Tibial nerve (tissue), 4 donors: ENCODE data around the gene UPK1B. TPM values are rescaled to one million over a fixed set of nuclear protein-coding genes. Genes with fewer than 3 reads are reported as not detected.

ENCODE experiments used
- DNase-seq, 2 donors: peaks; one replicate each; pipeline ENCODE4 v3.0.0-alpha.2; 2019; ENCODE audit warnings: low spot score in 2 of 2
- H3K27ac ChIP-seq, 4 donors: fragments of 200-600 bp; sonication (generic) in 3 of 4; one replicate each; pipeline ENCODE4 v1.5.1; 2017 to 2019; ENCODE audit warnings: mild to moderate bottlenecking in 1 of 4
- H3K27me3 ChIP-seq, 2 donors: fragments of 200-600 bp; sonication (generic) in 1 of 2; one replicate each; pipeline versions ENCODE4 v1.5.1 to v1.6.0; 2017 to 2019
- H3K36me3 ChIP-seq, 3 donors: fragments of 200-600 bp; sonication (generic); one replicate each; pipeline ENCODE4 v1.5.1; 2018 to 2019
- H3K4me1 ChIP-seq, 4 donors: fragments of 200-600 bp; sonication (generic) in 3 of 4; one replicate each; pipeline ENCODE4 v1.5.1; 2017 to 2019
- H3K4me3 ChIP-seq, 4 donors: fragments of 200-600 bp; sonication (generic) in 3 of 4; one replicate each; pipeline ENCODE4 v1.5.1; 2017 to 2019; ENCODE audit warnings: mild to moderate bottlenecking in 1 of 4, moderate library complexity in 1 of 4
- H3K9me3 ChIP-seq, 4 donors: fragments of 200-600 bp; sonication (generic) in 3 of 4; one replicate each; pipeline ENCODE4 v1.5.1; 2017 to 2019
- EP300 ChIP-seq, 2 donors: sonication (generic); formaldehyde crosslinking; IDR thresholded peaks; one replicate each; pipeline ENCODE4 v1.6.1; 2017; ENCODE audit warnings: antibody characterized with exemption in 2 of 2, mild to moderate bottlenecking in 1 of 2
- POLR2A ChIP-seq, 2 donors: fragments of 450-650 bp; IDR thresholded peaks; one replicate each; pipeline ENCODE4 v1.6.1; 2017; ENCODE audit warnings: antibody characterized with exemption in 2 of 2, mild to moderate bottlenecking in 2 of 2, moderate library complexity in 2 of 2
- WGBS, 2 donors: methylation state at CpG; one replicate each; pipeline ENCODE4 v1.1.5; 2018; 5-methylcytosine and 5-hydroxymethylcytosine counted together
- total RNA-seq, 4 donors: library from RNA; depleted of rRNA; stranded (reverse); fragments of >200 nt; gene quantifications; one replicate each; pipeline ENCODE4 v1.1.0, GENCODE V29; 2016
- TF ChIP-seq, protein P1 (sequence below), 5 experiments: fragments of 200-600 bp in 3 of 5; fragments of 450-650 bp in 2 of 5; sonication (generic) in 3 of 5; IDR thresholded peaks; one replicate each; pipeline ENCODE4 v1.5.1; 2016 to 2019; ENCODE audit warnings: antibody characterized with exemption in 5 of 5, mild to moderate bottlenecking in 3 of 5, moderate library complexity in 2 of 5

Gene UPK1B
- total RNA-seq, 4 donors from 2014 or later: not detected

DNA sequence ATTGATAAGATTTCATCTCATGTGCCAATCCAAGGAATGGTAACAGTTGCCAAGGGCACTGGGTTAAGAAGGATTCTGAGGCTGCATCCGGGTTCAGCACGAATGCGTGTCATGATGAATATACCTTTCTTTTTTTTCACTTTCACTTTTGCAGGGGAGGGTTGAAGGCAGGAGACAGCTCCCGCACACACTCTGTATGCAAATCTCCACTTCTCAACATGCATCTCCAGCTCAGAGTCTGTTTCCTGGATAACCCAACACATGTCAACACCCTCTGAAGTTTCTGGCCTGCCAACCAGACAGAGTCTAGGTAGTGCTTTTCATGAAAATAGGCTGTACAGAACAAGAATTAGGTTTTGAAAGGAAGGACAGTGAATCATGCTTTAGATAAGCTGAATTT is 45.7 kb downstream of the UPK1B start:
- no peak for DNase-seq
- Histone ChIP-seq H3K9me3 (no peaks in the 10 kb centered on the region), H3K27ac (no peak overlapping the region), H3K36me3 (peaks cover 0 to 96% (median 11%) of the 10 kb centered on the region in 3 donors), H3K27me3 (no peaks in the 10 kb centered on the region), H3K4me1 (peaks cover 0 to 3% (median 0%) of the 10 kb centered on the region in 4 donors), H3K4me3 (no peak overlapping the region)
- TF ChIP-seq EP300 (IDR thresholded peaks at IDR 0.05): no peak
- TF ChIP-seq POLR2A (IDR thresholded peaks at IDR 0.05): no peak
- TF ChIP-seq, protein P1, sequence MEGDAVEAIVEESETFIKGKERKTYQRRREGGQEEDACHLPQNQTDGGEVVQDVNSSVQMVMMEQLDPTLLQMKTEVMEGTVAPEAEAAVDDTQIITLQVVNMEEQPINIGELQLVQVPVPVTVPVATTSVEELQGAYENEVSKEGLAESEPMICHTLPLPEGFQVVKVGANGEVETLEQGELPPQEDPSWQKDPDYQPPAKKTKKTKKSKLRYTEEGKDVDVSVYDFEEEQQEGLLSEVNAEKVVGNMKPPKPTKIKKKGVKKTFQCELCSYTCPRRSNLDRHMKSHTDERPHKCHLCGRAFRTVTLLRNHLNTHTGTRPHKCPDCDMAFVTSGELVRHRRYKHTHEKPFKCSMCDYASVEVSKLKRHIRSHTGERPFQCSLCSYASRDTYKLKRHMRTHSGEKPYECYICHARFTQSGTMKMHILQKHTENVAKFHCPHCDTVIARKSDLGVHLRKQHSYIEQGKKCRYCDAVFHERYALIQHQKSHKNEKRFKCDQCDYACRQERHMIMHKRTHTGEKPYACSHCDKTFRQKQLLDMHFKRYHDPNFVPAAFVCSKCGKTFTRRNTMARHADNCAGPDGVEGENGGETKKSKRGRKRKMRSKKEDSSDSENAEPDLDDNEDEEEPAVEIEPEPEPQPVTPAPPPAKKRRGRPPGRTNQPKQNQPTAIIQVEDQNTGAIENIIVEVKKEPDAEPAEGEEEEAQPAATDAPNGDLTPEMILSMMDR (IDR thresholded peaks at IDR 0.05): no peak
- whole genome bisulfite sequencing, 2 donors: 91 to 93% methylated on average over 4 of the region's 4 CpGs

DNA sequence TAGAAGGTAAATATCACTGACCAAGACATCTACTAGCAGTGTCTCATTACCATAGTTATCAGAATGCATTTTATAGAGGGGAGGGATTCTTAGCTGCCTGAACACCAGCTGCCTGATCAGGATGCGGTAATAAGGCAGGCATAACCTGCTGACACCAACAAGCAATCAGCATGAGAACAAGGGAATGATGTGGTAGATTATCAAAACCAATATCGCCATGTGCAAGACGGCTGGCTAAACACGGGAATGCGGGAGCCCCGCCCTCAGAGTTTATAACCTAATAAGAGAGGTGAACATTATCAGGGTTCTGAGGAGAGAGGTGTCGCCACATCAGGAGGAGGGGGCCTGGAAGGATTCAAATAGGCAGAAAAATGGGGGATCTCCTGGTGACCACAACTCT is 46.8 kb downstream of the UPK1B start:
- H3K4me1 ChIP-seq: no peaks in the 10 kb centered on the region
- peaks cover 0 to 90% (median 11%) of the 10 kb centered on the region in 3 donors for H3K36me3 ChIP-seq
- TF ChIP-seq, protein P1 (IDR thresholded peaks at IDR 0.05): no peak
- no peak for TF ChIP-seq POLR2A (IDR thresholded peaks at IDR 0.05)
- WGBS, 2 donors: 82 to 92% methylated on average over 7 of the region's 7 CpGs
- H3K27ac ChIP-seq: no peak overlapping the region
- no peaks in the 10 kb centered on the region for H3K9me3 ChIP-seq
- H3K4me3 ChIP-seq: no peak overlapping the region
- no peaks in the 10 kb centered on the region for H3K27me3 ChIP-seq
- DNase-seq: no peak

GRCh38 chr3:119220970-119221667 is 47.7 kb downstream of the UPK1B start:
- Histone ChIP-seq H3K27me3 (no peaks in the 10 kb centered on the region), H3K9me3 (no peaks in the 10 kb centered on the region), H3K4me3 (no peak overlapping the region), H3K36me3 (peaks cover 0 to 87% (median 11%) of the 10 kb centered on the region in 3 donors), H3K4me1 (no peaks in the 10 kb centered on the region), H3K27ac (no peak overlapping the region)
- no peak for DNase-seq
- 65 to 81% methylated on average over 3 of the region's 3 CpGs for WGBS, 2 donors
- TF ChIP-seq EP300 (IDR thresholded peaks at IDR 0.05) (no peak), POLR2A (IDR thresholded peaks at IDR 0.05) (no peak)
- TF ChIP-seq, protein P1 (IDR thresholded peaks at IDR 0.05): no peak

- Histone ChIP-seq H3K9me3 (no peaks in the 10 kb centered on the region), H3K36me3 (peaks cover 0 to 87% (median 11%) of the 10 kb centered on the region in 3 donors), H3K27ac (no peak overlapping the region), H3K4me3 (no peak overlapping the region), H3K4me1 (no peaks in the 10 kb centered on the region), H3K27me3 (no peaks in the 10 kb centered on the region)
- no peak for DNase-seq
- WGBS, 2 donors: 92 to 94% methylated on average over 2 of the region's 2 CpGs
- no peak for TF ChIP-seq POLR2A (IDR thresholded peaks at IDR 0.05)
- TF ChIP-seq EP300 (IDR thresholded peaks at IDR 0.05): no peak
- TF ChIP-seq, protein P1 (IDR thresholded peaks at IDR 0.05): no peak
Measured at GRCh38 chr3:119221779-119222320, 48.5 kb downstream of the UPK1B start.

GRCh38 chr3:119222391-119222790 is 49.0 kb downstream of the UPK1B start:
- Histone ChIP-seq H3K36me3 (peaks cover 0 to 87% (median 11%) of the 10 kb centered on the region in 3 donors), H3K27me3 (no peaks in the 10 kb centered on the region), H3K9me3 (no peaks in the 10 kb centered on the region), H3K4me1 (no peaks in the 10 kb centered on the region), H3K27ac (no peak overlapping the region), H3K4me3 (no peak overlapping the region)
- TF ChIP-seq EP300 (IDR thresholded peaks at IDR 0.05) (no peak), POLR2A (IDR thresholded peaks at IDR 0.05) (no peak)
- TF ChIP-seq, protein P1 (IDR thresholded peaks at IDR 0.05): no peak
- 91 to 94% methylated on average over 7 of the region's 7 CpGs for WGBS, 2 donors
- no peak for DNase-seq
